Trophoblast cell (in vitro differentiated cells and primary cell): ENCODE data around the gene KCNMA1.

Experiments
- DNase-seq, 2 donors: peaks; one replicate each; pipeline ENCODE4 v3.0.0-alpha.2; 2016
- H2AFZ ChIP-seq: 2 replicates; pipeline ENCODE4 v1.6.1; 2013; ENCODE audit warnings: low read length, moderate library complexity, mild to moderate bottlenecking; ENCODE audit not compliant: insufficient read depth, poor library complexity
- H2AK5ac ChIP-seq: 2 replicates; pipeline ENCODE4 v1.6.1; 2013; ENCODE audit warnings: mild to moderate bottlenecking, low read length
- H2BK120ac ChIP-seq: 2 replicates; pipeline ENCODE4 v1.6.1; 2013; ENCODE audit warnings: low read length, mild to moderate bottlenecking, moderate library complexity; ENCODE audit not compliant: insufficient read depth, poor library complexity
- H2BK12ac ChIP-seq: 2 replicates; pipeline ENCODE4 v1.6.1; 2013; ENCODE audit warnings: mild to moderate bottlenecking, low read length, moderate library complexity
- H2BK5ac ChIP-seq: 2 replicates; pipeline ENCODE4 v1.6.1; 2013; ENCODE audit warnings: low read length, low read depth, moderate library complexity, mild to moderate bottlenecking; ENCODE audit not compliant: poor library complexity
- H3K14ac ChIP-seq: 2 replicates; pipeline ENCODE4 v1.6.1; 2013; ENCODE audit warnings: mild to moderate bottlenecking, low read length
- H3K18ac ChIP-seq: 2 replicates; pipeline ENCODE4 v1.6.1; 2013; ENCODE audit warnings: mild to moderate bottlenecking, low read length
- H3K23ac ChIP-seq: 2 replicates; pipeline ENCODE4 v1.6.1; 2013; ENCODE audit warnings: low read length
- H3K27ac ChIP-seq: 2 replicates; pipeline ENCODE4 v1.5.1; 2013; ENCODE audit warnings: low read depth, mild to moderate bottlenecking, inconsistent platforms, low read length, moderate library complexity
- H3K27me3 ChIP-seq: 2 replicates; pipeline ENCODE4 v1.6.1; 2013; ENCODE audit warnings: inconsistent platforms, mild to moderate bottlenecking, low read length, moderate library complexity; ENCODE audit not compliant: insufficient read depth
- H3K36me3 ChIP-seq, 2 experiments: 1 replicate in 1 of 2; 2 replicates in 1 of 2; pipeline ENCODE4 v1.6.1; 2013; ENCODE audit warnings: low read length in 2 of 2, mild to moderate bottlenecking in 2 of 2, moderate library complexity in 1 of 2; ENCODE audit not compliant: insufficient read depth in 2 of 2, control insufficient read depth in 1 of 2
- H3K4ac ChIP-seq: 2 replicates; pipeline ENCODE4 v1.6.1; 2013; ENCODE audit warnings: low read depth, mild to moderate bottlenecking, low read length, moderate library complexity
- H3K4me1 ChIP-seq, 2 experiments: 1 replicate in 1 of 2; 2 replicates in 1 of 2; pipeline ENCODE4 v1.6.1; 2013; ENCODE audit warnings: low read length in 2 of 2, mild to moderate bottlenecking in 2 of 2, moderate library complexity in 1 of 2; ENCODE audit not compliant: insufficient read depth in 2 of 2, control insufficient read depth in 1 of 2
- H3K4me2 ChIP-seq: 2 replicates; pipeline ENCODE4 v1.6.1; 2013; ENCODE audit warnings: inconsistent platforms, mild to moderate bottlenecking, low read length, moderate library complexity
- H3K4me3 ChIP-seq: 2 replicates; pipeline ENCODE4 v1.5.1; 2013; ENCODE audit warnings: mild to moderate bottlenecking, low read depth, low read length, inconsistent platforms
- H3K79me1 ChIP-seq: one replicate; pipeline ENCODE4 v1.6.1; 2013; ENCODE audit warnings: low read length
- H3K79me2 ChIP-seq: 2 replicates; pipeline ENCODE4 v1.6.1; 2013; ENCODE audit warnings: low read length, mild to moderate bottlenecking; ENCODE audit not compliant: control insufficient read depth, insufficient read depth, poor library complexity
- H3K9ac ChIP-seq: 2 replicates; pipeline ENCODE4 v1.6.1; 2013; ENCODE audit warnings: mild to moderate bottlenecking, low read length
- H3K9me3 ChIP-seq: 2 replicates; pipeline ENCODE4 v1.6.1; 2013; ENCODE audit warnings: low read depth, mild to moderate bottlenecking, control low read depth, inconsistent platforms, low read length; ENCODE audit not compliant: insufficient read depth
- H4K12ac ChIP-seq: 2 replicates; pipeline ENCODE4 v1.6.1; 2013; ENCODE audit warnings: low read depth, mild to moderate bottlenecking, low read length, moderate library complexity
- H4K8ac ChIP-seq: 2 replicates; pipeline ENCODE4 v1.6.1; 2013; ENCODE audit warnings: low read depth, mild to moderate bottlenecking, low read length, moderate library complexity
- H4K91ac ChIP-seq: one replicate; pipeline ENCODE4 v1.6.1; 2013; ENCODE audit warnings: low read depth, mild to moderate bottlenecking, low read length, moderate library complexity
- WGBS: extraction: QIAGEN DNeasy Blood & Tissue Kit; methylation state at CpG from one replicate; pipeline ENCODE4 v1.1.7; 2013; ENCODE audit warnings: missing lambda C conversion rate; ENCODE audit not compliant: insufficient read length, insufficient coverage; ENCODE audit errors: extremely low coverage; 5-methylcytosine and 5-hydroxymethylcytosine counted together

KCNMA1 gene

DNA sequence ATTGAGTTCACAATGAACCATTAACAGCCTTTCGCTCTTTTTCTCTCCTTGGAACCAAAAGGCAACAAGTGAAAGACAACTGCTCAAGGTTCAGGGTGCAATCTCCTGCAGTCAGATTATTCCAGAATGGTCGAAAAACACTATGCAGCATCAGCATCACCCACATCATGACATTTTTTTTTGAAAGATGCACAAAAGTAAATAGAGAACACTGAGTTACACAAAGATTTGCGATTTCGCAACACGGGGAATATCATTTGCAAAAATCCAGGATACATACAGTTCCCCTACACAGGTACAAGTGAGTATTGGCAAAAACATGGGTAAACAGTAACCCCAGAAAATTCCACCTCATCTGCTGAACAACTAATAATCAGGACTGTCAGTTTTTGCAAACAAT is 611.5 kb downstream of the KCNMA1 start:
- peaks cover 2 to 6% of the 10 kb centered on the region in 2 experiments for H3K36me3 ChIP-seq
- no peak overlapping the region for H4K12ac ChIP-seq
- H3K9ac ChIP-seq, result no peak overlapping the region
- no peak for DNase-seq
- H2BK12ac ChIP-seq, result no peak overlapping the region
- peaks cover 0 to 5% of the 10 kb centered on the region in 2 experiments for H3K4me1 ChIP-seq
- H2AK5ac ChIP-seq, result no peak overlapping the region
- H4K8ac ChIP-seq, result no peak overlapping the region
- peaks cover 1% of the 10 kb centered on the region for H3K9me3 ChIP-seq
- no peaks in the 10 kb centered on the region for H3K79me1 ChIP-seq
- no peak overlapping the region for H3K18ac ChIP-seq
- no peak overlapping the region for H3K4ac ChIP-seq
- no peak overlapping the region for H4K91ac ChIP-seq
- H2AFZ ChIP-seq, result no peak overlapping the region
- H3K27me3 ChIP-seq, result no peaks in the 10 kb centered on the region
- H3K14ac ChIP-seq, result no peak overlapping the region
- no peaks in the 10 kb centered on the region for H3K79me2 ChIP-seq
- H2BK5ac ChIP-seq, result no peak overlapping the region
- WGBS, result no CpG with 5 or more reads among the region's 5 CpGs
- H3K4me2 ChIP-seq, result no peak overlapping the region
- H3K27ac ChIP-seq, result no peak overlapping the region
- no peak overlapping the region for H2BK120ac ChIP-seq
- H3K23ac ChIP-seq, result no peak overlapping the region
- H3K4me3 ChIP-seq, result no peak overlapping the region

DNA sequence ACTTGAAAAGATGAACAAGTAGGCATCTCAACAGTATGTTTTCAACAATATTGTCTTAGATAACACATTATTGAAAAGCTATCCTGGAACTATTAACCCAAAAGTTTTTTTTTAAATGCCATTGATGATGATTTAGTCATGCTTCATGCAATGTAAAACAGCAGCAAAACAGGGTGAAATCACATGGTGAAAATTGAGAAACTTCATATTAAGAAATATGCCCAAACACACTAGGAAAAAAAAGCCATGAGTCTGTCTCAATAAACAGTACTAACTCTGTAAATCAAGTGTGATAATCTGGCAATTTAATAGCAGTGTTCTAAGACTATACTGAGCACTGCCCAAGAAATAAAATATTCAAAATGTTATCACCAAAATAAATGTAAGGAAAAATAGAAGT is 613.1 kb downstream of the KCNMA1 start:
- no peaks in the 10 kb centered on the region for H3K27me3 ChIP-seq
- no peak overlapping the region for H3K4me2 ChIP-seq
- H2AK5ac ChIP-seq, result no peak overlapping the region
- no peak overlapping the region for H3K14ac ChIP-seq
- H3K18ac ChIP-seq, result no peak overlapping the region
- H3K27ac ChIP-seq, result no peak overlapping the region
- H4K8ac ChIP-seq, result no peak overlapping the region
- peaks cover 2 to 6% of the 10 kb centered on the region in 2 experiments for H3K36me3 ChIP-seq
- H3K79me1 ChIP-seq, result no peaks in the 10 kb centered on the region
- no peak overlapping the region for H2BK12ac ChIP-seq
- H3K23ac ChIP-seq, result no peak overlapping the region
- no peaks in the 10 kb centered on the region for H3K79me2 ChIP-seq
- H3K4me3 ChIP-seq, result no peak overlapping the region
- no peak overlapping the region for H4K91ac ChIP-seq
- H3K9ac ChIP-seq, result no peak overlapping the region
- peaks cover 1% of the 10 kb centered on the region for H3K9me3 ChIP-seq
- no peak overlapping the region for H2AFZ ChIP-seq
- no peak overlapping the region for H4K12ac ChIP-seq
- H2BK120ac ChIP-seq, result no peak overlapping the region
- H3K4ac ChIP-seq, result no peak overlapping the region
- no peak overlapping the region for H2BK5ac ChIP-seq
- DNase-seq, result no peak
- H3K4me1 ChIP-seq, result peaks cover 0 to 5% of the 10 kb centered on the region in 2 experiments

DNA sequence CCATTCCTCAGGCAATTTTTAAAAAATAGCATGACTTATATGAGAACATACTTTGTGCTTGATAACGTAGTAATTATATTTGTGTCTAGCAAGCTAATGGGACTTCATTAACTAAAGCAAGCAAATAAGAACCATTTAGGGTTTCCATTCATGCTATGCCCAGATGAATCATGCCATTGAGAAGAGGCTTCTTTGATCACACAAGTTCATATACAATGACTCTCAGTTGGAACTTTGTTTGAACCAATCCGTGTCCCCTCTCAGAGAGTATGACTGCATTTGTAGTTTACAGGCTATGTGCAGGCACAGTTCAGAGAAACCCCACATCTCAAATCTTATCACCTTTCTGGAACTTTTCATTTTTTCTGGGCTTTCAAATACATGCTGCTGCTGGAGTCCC is 614.2 kb downstream of the KCNMA1 start:
- Histone ChIP-seq H3K4me2 (no peak overlapping the region), H3K14ac (no peak overlapping the region), H3K9ac (no peak overlapping the region), H3K36me3 (peaks cover 2 to 6% of the 10 kb centered on the region in 2 experiments), H3K79me1 (no peaks in the 10 kb centered on the region), H3K4ac (no peak overlapping the region), H4K8ac (no peak overlapping the region), H4K91ac (no peak overlapping the region), H4K12ac (no peak overlapping the region), H3K27ac (no peak overlapping the region), H2AK5ac (no peak overlapping the region), H2BK12ac (no peak overlapping the region), H3K79me2 (no peaks in the 10 kb centered on the region), H2BK120ac (no peak overlapping the region), H3K18ac (no peak overlapping the region), H3K9me3 (peaks cover 1% of the 10 kb centered on the region), H3K4me1 (peaks cover 0 to 3% of the 10 kb centered on the region in 2 experiments), H3K23ac (no peak overlapping the region), H2AFZ (no peak overlapping the region), H3K27me3 (no peaks in the 10 kb centered on the region), H2BK5ac (no peak overlapping the region), H3K4me3 (no peak overlapping the region)
- DNase-seq, result no peak
- WGBS, result no CpG with 5 or more reads among the region's 2 CpGs

DNA sequence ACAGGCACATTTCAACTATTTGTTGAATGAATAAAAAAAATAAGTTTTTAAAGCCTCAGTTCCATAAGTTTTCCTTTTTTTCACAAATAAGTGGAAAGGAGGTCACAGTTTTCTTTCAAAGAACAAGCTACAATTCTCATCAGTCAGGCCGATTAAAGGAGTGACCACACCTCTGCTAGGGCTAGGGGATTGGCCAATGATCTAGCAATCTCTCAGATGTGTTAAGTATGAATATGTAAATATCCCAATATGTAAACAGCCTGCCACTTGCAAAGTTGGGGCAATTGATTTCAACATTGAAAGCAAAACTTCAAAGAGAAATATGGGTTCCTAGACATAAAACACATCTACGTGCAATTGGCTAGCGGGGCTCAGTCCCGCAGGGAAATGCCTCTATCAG is 614.9 kb downstream of the KCNMA1 start:
- Histone ChIP-seq H3K36me3 (peaks cover 0 to 3% of the 10 kb centered on the region in 2 experiments), H3K79me1 (no peaks in the 10 kb centered on the region), H3K9me3 (peaks cover 1% of the 10 kb centered on the region), H3K27ac (no peak overlapping the region), H2AK5ac (no peak overlapping the region), H2BK120ac (no peak overlapping the region), H3K18ac (no peak overlapping the region), H2BK5ac (no peak overlapping the region), H4K91ac (no peak overlapping the region), H3K9ac (no peak overlapping the region), H3K4me1 (no peaks in the 10 kb centered on the region), H4K12ac (no peak overlapping the region), H2AFZ (no peak overlapping the region), H3K4me2 (no peak overlapping the region), H3K27me3 (no peaks in the 10 kb centered on the region), H3K4me3 (no peak overlapping the region), H3K14ac (no peak overlapping the region), H4K8ac (no peak overlapping the region), H2BK12ac (no peak overlapping the region), H3K4ac (no peak overlapping the region), H3K23ac (no peak overlapping the region), H3K79me2 (no peaks in the 10 kb centered on the region)
- no peak for DNase-seq
- WGBS, result no CpG with 5 or more reads among the region's 4 CpGs
